ENCODE measurements around the gene GALNT1. TPM values are rescaled to one million over a fixed set of nuclear protein-coding genes. Genes with fewer than 3 reads are reported as not detected.

GALNT1 gene
- total RNA-seq, 1 donor from 2014 or later: 72.5 TPM

GRCh38 chr18:35755369-35755768 is 173.8 kb downstream of the GALNT1 start:
- no peak for DNase-seq (ENCODE audit: low spot score)

DNA sequence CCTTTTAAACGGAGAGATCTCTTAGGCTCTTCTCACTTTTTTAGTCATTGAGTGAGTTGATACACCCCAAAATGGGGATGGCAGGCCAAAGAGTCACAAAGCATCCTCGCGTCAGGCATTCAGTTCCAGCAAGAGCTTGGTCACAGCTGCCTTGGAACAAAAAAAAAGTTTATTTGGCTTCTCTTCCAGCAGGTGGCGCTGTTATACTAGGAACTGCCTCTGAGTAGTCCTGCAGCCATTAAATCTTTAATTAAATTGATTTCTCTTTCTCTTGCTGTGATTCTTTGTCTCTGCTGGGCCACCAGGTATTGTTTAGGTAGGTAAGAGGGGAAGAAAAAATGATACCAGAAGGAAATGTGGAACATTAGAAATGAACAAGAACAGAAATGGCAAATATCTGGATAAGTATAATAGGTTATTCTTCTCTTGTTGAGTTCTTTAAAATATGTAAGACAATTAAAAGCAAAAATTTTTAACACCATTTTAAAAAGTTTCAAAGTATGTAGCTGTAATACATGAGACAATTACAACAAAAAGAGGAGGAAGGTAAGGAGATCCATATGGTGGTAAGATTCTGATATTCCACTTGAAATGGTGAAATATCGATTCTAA is 175.1 kb downstream of the GALNT1 start:
- peak; percentile 59 for DNase-seq (ENCODE audit: low spot score)

Other genes starting within 250 kb of the GALNT1 start
- 58.5 TPM for gene ZNF24, start 237.3 kb upstream of the GALNT1 start, total RNA-seq (ENCODE audit: insufficient read depth, low replicate concordance)
- gene ZNF396, start 204.4 kb upstream of the GALNT1 start, total RNA-seq (ENCODE audit: insufficient read depth, low replicate concordance): 13.2 TPM
- 13.7 TPM for gene INO80C, start 83.8 kb upstream of the GALNT1 start, total RNA-seq (ENCODE audit: insufficient read depth, low replicate concordance)